H1 (cell line): ENCODE results near the gene NUP85. TPM values are rescaled to one million over a fixed set of nuclear protein-coding genes. Genes with fewer than 3 reads are reported as not detected.

Experiments used
- CTCF ChIA-PET: fragments of 300-600 bp; sonication (Branson Sonifier 250); formaldehyde crosslinking; loops from one replicate; lab custom pipeline; 2021; ENCODE audit not compliant: partially characterized antibody; lab: Charles Lee
- POLR2A ChIA-PET: fragments of 300-600 bp; sonication (Branson Sonifier 250); formaldehyde crosslinking; loops from one replicate; lab custom pipeline; 2021; ENCODE audit warnings: inconsistent platforms; ENCODE audit not compliant: partially characterized antibody; lab: Charles Lee
- DNase-seq, 2 experiments: peaks; one replicate each; pipeline versions ENCODE4 v3.0.0 to v3.0.0-alpha.2; 2010 to 2022; ENCODE audit warnings: low spot score in 2 of 2, low read depth in 1 of 2, mixed read lengths in 1 of 2
- FAIRE-seq: peaks from 2 replicates; lab custom pipeline; 2011; peaks lifted over from hg19 to GRCh38; lab: Jason Lieb, UNC
- H2AFZ ChIP-seq: 2 replicates; pipeline ENCODE4 v1.8.1; 2012; ENCODE audit warnings: low read length, inconsistent platforms
- H2AK5ac ChIP-seq: 2 replicates; pipeline ENCODE4 v1.6.1; 2013; ENCODE audit warnings: low read depth, low read length
- H2BK120ac ChIP-seq: replicated peaks from 2 replicates; pipeline ENCODE3; 2013; ENCODE audit warnings: low read depth, low read length, inconsistent platforms
- H2BK12ac ChIP-seq: 2 replicates; pipeline ENCODE4 v1.6.1; 2013; ENCODE audit warnings: low read depth, low read length
- H2BK15ac ChIP-seq: 2 replicates; pipeline ENCODE4 v1.6.1; 2013; ENCODE audit warnings: low read length
- H2BK20ac ChIP-seq: 2 replicates; pipeline ENCODE4 v1.6.1; 2013; ENCODE audit warnings: low read length
- H2BK5ac ChIP-seq: 2 replicates; pipeline ENCODE4 v1.6.1; 2013; ENCODE audit warnings: low read depth, low read length
- H3K14ac ChIP-seq: 2 replicates; pipeline ENCODE4 v1.6.1; 2013; ENCODE audit warnings: inconsistent platforms; ENCODE audit not compliant: insufficient read length
- H3K18ac ChIP-seq: 2 replicates; pipeline ENCODE4 v1.6.1; 2013; ENCODE audit warnings: low read length; ENCODE audit errors: extremely low read depth
- H3K23ac ChIP-seq: 2 replicates; pipeline ENCODE4 v1.6.1; 2013; ENCODE audit warnings: inconsistent platforms; ENCODE audit not compliant: insufficient read length
- H3K23me2 ChIP-seq: 2 replicates; pipeline ENCODE4 v1.6.1; 2013; ENCODE audit warnings: low read depth, low read length
- H3K27ac ChIP-seq: 2 replicates; pipeline ENCODE4 v1.6.1; 2011; ENCODE audit warnings: low read depth, low read length, inconsistent platforms
- H3K27me3 ChIP-seq, 4 experiments: replicated peaks in 1 of 4; 1 replicate in 1 of 4; 2 replicates in 3 of 4; pipeline versions ENCODE4 v1.6.1 to v1.8.1; 2011 to 2013; ENCODE audit warnings: low read length in 3 of 4, mild to moderate bottlenecking in 3 of 4, inconsistent platforms in 2 of 4, mixed read lengths in 2 of 4, moderate library complexity in 1 of 4; ENCODE audit not compliant: control insufficient read depth in 3 of 4, insufficient read depth in 3 of 4; ENCODE audit errors: extremely low read depth in 1 of 4
- H3K36me3 ChIP-seq, 4 experiments: 2 replicates each; pipeline versions ENCODE4 v1.6.1 to v1.8.1; 2011 to 2013; ENCODE audit warnings: mild to moderate bottlenecking in 4 of 4, low read length in 3 of 4, moderate library complexity in 2 of 4, control low read depth in 1 of 4, inconsistent platforms in 1 of 4; ENCODE audit not compliant: insufficient read depth in 4 of 4, control insufficient read depth in 2 of 4
- H3K4ac ChIP-seq: replicated peaks from 2 replicates; pipeline ENCODE3; 2013; ENCODE audit warnings: low read length, low read depth, mixed read lengths, inconsistent platforms; ENCODE audit not compliant: insufficient read length
- H3K4me1 ChIP-seq, 4 experiments: replicated peaks in 1 of 4; 1 replicate in 1 of 4; 2 replicates in 3 of 4; pipeline versions ENCODE4 v1.6.1 to v1.8.1; 2011 to 2013; ENCODE audit warnings: low read length in 3 of 4, inconsistent platforms in 2 of 4, mixed read lengths in 1 of 4; ENCODE audit not compliant: insufficient read depth in 4 of 4, control insufficient read depth in 3 of 4
- H3K4me2 ChIP-seq, 2 experiments: 2 replicates each; pipeline versions ENCODE4 v1.6.1 to v1.8.1; 2011 to 2013; ENCODE audit warnings: low read depth in 2 of 2, low read length in 2 of 2, control low read depth in 1 of 2, inconsistent platforms in 1 of 2, mild to moderate bottlenecking in 1 of 2; ENCODE audit not compliant: insufficient read depth in 1 of 2
- H3K4me3 ChIP-seq, 4 experiments: fragments of 200-600, 300-600 bp in 1 of 4; sonication (generic), shearing (Covaris generic), sonication (Bioruptor Twin) in 1 of 4; 2 replicates each; pipeline versions ENCODE4 v1.5.1 to v1.8.1; 2011 to 2016; ENCODE audit warnings: low read length in 4 of 4, low read depth in 3 of 4, control low read depth in 2 of 4, inconsistent platforms in 2 of 4, mild to moderate bottlenecking in 2 of 4, mixed read lengths in 1 of 4, moderate library complexity in 1 of 4; ENCODE audit not compliant: insufficient read depth in 2 of 4; ENCODE audit errors: extremely low read depth in 1 of 4
- H3K56ac ChIP-seq: replicated peaks from 2 replicates; pipeline ENCODE3; 2013; ENCODE audit warnings: low read depth, mild to moderate bottlenecking, mixed read lengths, low read length, inconsistent platforms; ENCODE audit not compliant: insufficient read length
- H3K79me1 ChIP-seq: 2 replicates; pipeline ENCODE4 v1.6.1; 2013; ENCODE audit warnings: low read depth, low read length, control low read depth
- H3K79me2 ChIP-seq, 2 experiments: 2 replicates each; pipeline versions ENCODE4 v1.6.1 to v1.8.1; 2012 to 2013; ENCODE audit warnings: low read length in 2 of 2, mild to moderate bottlenecking in 2 of 2, inconsistent platforms in 1 of 2; ENCODE audit not compliant: insufficient read depth in 2 of 2, control insufficient read depth in 1 of 2
- H3K9ac ChIP-seq, 4 experiments: replicated peaks in 1 of 4; 1 replicate in 1 of 4; 2 replicates in 3 of 4; pipeline versions ENCODE4 v1.6.1 to v1.8.1; 2011 to 2013; ENCODE audit warnings: low read depth in 3 of 4, low read length in 3 of 4, control low read depth in 2 of 4, mild to moderate bottlenecking in 2 of 4, moderate library complexity in 2 of 4, inconsistent platforms in 1 of 4; ENCODE audit errors: extremely low read depth in 1 of 4
- H3K9me3 ChIP-seq, 2 experiments: 2 replicates each; pipeline versions ENCODE4 v1.6.1 to v1.8.1; 2012 to 2013; ENCODE audit warnings: mild to moderate bottlenecking in 2 of 2, moderate library complexity in 2 of 2, control low read depth in 1 of 2, inconsistent platforms in 1 of 2, low read depth in 1 of 2, low read length in 1 of 2, mixed read lengths in 1 of 2; ENCODE audit not compliant: insufficient read depth in 2 of 2
- H4K20me1 ChIP-seq, 2 experiments: replicated peaks in 1 of 2; 2 replicates each; pipeline versions ENCODE3 to v1.8.1; 2011 to 2013; ENCODE audit warnings: inconsistent platforms in 2 of 2, low read length in 2 of 2, mild to moderate bottlenecking in 1 of 2; ENCODE audit not compliant: insufficient read depth in 2 of 2, control insufficient read depth in 1 of 2
- H4K5ac ChIP-seq: 2 replicates; pipeline ENCODE4 v1.6.1; 2013; ENCODE audit warnings: low read length, low read depth, mixed read lengths, inconsistent platforms; ENCODE audit not compliant: insufficient read length
- H4K8ac ChIP-seq: 2 replicates; pipeline ENCODE4 v1.8.0; 2013; ENCODE audit warnings: mild to moderate bottlenecking, moderate library complexity, low read length, inconsistent platforms; ENCODE audit not compliant: insufficient read depth; ENCODE audit errors: extremely low read depth
- H4K91ac ChIP-seq: replicated peaks from 2 replicates; pipeline ENCODE3; 2013; ENCODE audit warnings: low read length, mixed read lengths, inconsistent platforms; ENCODE audit not compliant: insufficient read length
- CEBPB ChIP-seq: IDR thresholded peaks from 2 replicates; pipeline ENCODE4 v1.6.1; 2012; ENCODE audit warnings: low read depth, low read length
- RAD21 ChIP-seq, 2 experiments: IDR thresholded peaks in 1 of 2; conservative IDR thresholded peaks in 1 of 2; 2 replicates each; pipeline ENCODE4 v1.6.1; 2011; ENCODE audit warnings: low read depth in 2 of 2, low read length in 2 of 2, improper control_type of control experiment in 1 of 2, inconsistent platforms in 1 of 2, mild to moderate bottlenecking in 1 of 2, moderate library complexity in 1 of 2
- SRF ChIP-seq: IDR thresholded peaks from 2 replicates; pipeline ENCODE4 v1.6.1; 2011; ENCODE audit warnings: mild to moderate bottlenecking, low read depth, low read length, moderate library complexity
- TAF1 ChIP-seq: IDR thresholded peaks from 2 replicates; pipeline ENCODE4 v1.6.1; 2011; ENCODE audit warnings: mild to moderate bottlenecking, low read depth, low read length
- TAF7 ChIP-seq: optimal IDR thresholded peaks from 2 replicates; pipeline ENCODE3; 2011; ENCODE audit warnings: low read depth, mild to moderate bottlenecking, inconsistent platforms, low read length, moderate library complexity, borderline replicate concordance
- WGBS, 2 experiments: shearing (Covaris generic) in 1 of 2; methylation state at CpG; one replicate each; pipeline versions ENCODE4 v1.1.6 to v1.1.7; 2013 to 2015; ENCODE audit warnings: low lambda C conversion rate in 2 of 2, mixed read lengths in 2 of 2, inconsistent platforms in 1 of 2, low coverage in 1 of 2, missing lambda C conversion rate in 1 of 2; ENCODE audit not compliant: insufficient replicate concordance in 2 of 2, insufficient coverage in 1 of 2, insufficient read length in 1 of 2; ENCODE audit errors: extremely low coverage in 1 of 2, missing lambda C conversion rate in 1 of 2; 5-methylcytosine and 5-hydroxymethylcytosine counted together
- polyA plus RNA-seq, 7 experiments: library from polyadenylated mRNA; depleted of rRNA in 3 of 7; stranded (reverse) in 5 of 7; unstranded in 2 of 7; fragments of >200 nt in 5 of 7; fragments of 200-250 nt in 2 of 7; gene quantifications; 1 replicate in 5 of 7; 2 replicates in 1 of 7; 4 replicates in 1 of 7; pipeline versions ENCODE4 v1.2.1 to v1.2.3, GENCODE V29; 2011 to 2013; ENCODE audit warnings: missing spikeins in 2 of 7, mixed read lengths in 2 of 7
- total RNA-seq: library from RNA; stranded (reverse); fragmentation: NEBNext Ultra II Directional; extraction: Animal tissue kit (Norgen Biotek cat#: 25700); gene quantifications from 2 replicates; pipeline ENCODE4 v1.2.1, GENCODE V29; 2021

The NUP85 gene
- total and polyA plus RNA-seq, 2 of the 8 experiments (the other 6 are each of a cell fraction or from before 2014, with no cell fraction given), result 98.5 to 154 TPM

GRCh38 chr17:75231741-75232464, 26.4 kb downstream of the NUP85 start:
- WGBS, 2 experiments, result 92% methylated on average over 18 of the region's 18 CpGs; no CpG with 5 or more reads in 1 of the 2 experiments
- Histone ChIP-seq H3K79me1 (no peaks in the 10 kb centered on the region), H4K8ac (no peak overlapping the region), H2BK120ac (no peak overlapping the region), H2BK15ac (no peak overlapping the region), H3K27me3 (no peaks in the 10 kb centered on the region), H3K9me3 (no peaks in the 10 kb centered on the region), H3K14ac (no peak overlapping the region), H3K4me3 (no peak overlapping the region), H4K5ac (no peak overlapping the region), H3K18ac (no peak overlapping the region), H4K20me1 (peaks cover 0 to 7% of the 10 kb centered on the region in 2 experiments), H3K27ac (no peak overlapping the region), H3K56ac (no peak overlapping the region), H3K79me2 (no peaks in the 10 kb centered on the region), H3K9ac (no peak overlapping the region), H2AFZ (no peak overlapping the region), H4K91ac (no peak overlapping the region), H3K36me3 (peaks cover 23 to 76% (median 64%) of the 10 kb centered on the region in 4 experiments), H3K4ac (no peak overlapping the region), H2BK12ac (no peak overlapping the region), H3K4me1 (no peaks in the 10 kb centered on the region), H3K23me2 (no peaks in the 10 kb centered on the region), H2AK5ac (no peak overlapping the region), H3K4me2 (no peak overlapping the region), H3K23ac (no peak overlapping the region), H2BK5ac (no peak overlapping the region), H2BK20ac (no peak overlapping the region)
- DNase-seq (no peak), FAIRE-seq (no peak)
- ChIA-PET CTCF (interaction anchor here (0.7 to 6.9 kb wide), 5 partner anchors 8 to 313 kb away, joined by 3 to 84 read pairs (median 4); no protein-coding TSS in a partner anchor), POLR2A (interaction anchor here (1.0 to 2.5 kb wide), 7 partner anchors 9 to 39 kb away, joined by 3 to 8 read pairs (median 5); partner anchors contain the start of genes GGA3 and MIF4GD)
- TF ChIP-seq RAD21 (IDR thresholded peaks at IDR 0.05 in 1 of 2, conservative IDR thresholded peaks at IDR 0.05 in 1 of 2; ENCODE audit: low read depth in 2 of 2, low read length in 2 of 2) (no peak), CEBPB (no peak), TAF7 (no peak), SRF (no peak), TAF1 (no peak)
